A549 (cell line): ENCODE measurements around the gene NGF. TPM values are rescaled to one million over a fixed set of nuclear protein-coding genes. Genes with fewer than 3 reads are reported as not detected.

ENCODE experiments used
- ATAC-seq, 2 experiments: fragments of 200-7000 bp in 1 of 2; fragments of >200 bp in 1 of 2; cut with Nextera tagmentation in 1 of 2; cut with Tn5 transposase in 1 of 2; 3 replicates each; pipeline versions ENCODE4 v1.8.0 to v1.9.1; 2018 to 2020; ENCODE audit warnings: mild to moderate bottlenecking in 1 of 2, moderate library complexity in 1 of 2
- CTCF ChIA-PET: fragments of 300-600 bp; sonication (Branson Sonifier 250); formaldehyde crosslinking; extraction: SDS; loops from one replicate; lab custom pipeline; 2021; ENCODE audit warnings: antibody characterized with exemption, inconsistent platforms; lab: Yijun Ruan, JAX
- POLR2A ChIA-PET: fragments of 350-600 bp; formaldehyde crosslinking; extraction: SDS; loops from one replicate; lab custom pipeline; 2021; ENCODE audit warnings: antibody characterized with exemption, inconsistent platforms; lab: Yijun Ruan, JAX
- DNase-seq, 2 experiments: peaks; one replicate each; pipeline versions ENCODE4 v3.0.0 to v3.0.0-alpha.2; 2011 to 2016; ENCODE audit warnings: low read depth in 1 of 2, low spot score in 1 of 2
- FAIRE-seq: peaks from 2 replicates; lab custom pipeline; 2011; peaks lifted over from hg19 to GRCh38; lab: Jason Lieb, UNC
- H3K27ac ChIP-seq, 2 experiments: fragments of >200 bp; sonication (Bioruptor Twin); formaldehyde crosslinking; 3 replicates each; pipeline ENCODE4 v1.5.1; 2016 to 2017
- H3K4me1 ChIP-seq: fragments of >200 bp; sonication (Bioruptor Twin); formaldehyde crosslinking; 3 replicates; pipeline ENCODE4 v1.6.1; 2016
- H3K4me2 ChIP-seq: fragments of >200 bp; sonication (Bioruptor Twin); formaldehyde crosslinking; 3 replicates; pipeline ENCODE4 v1.6.1; 2016
- H3K4me3 ChIP-seq: fragments of >200 bp; sonication (Bioruptor Twin); formaldehyde crosslinking; 3 replicates; pipeline ENCODE4 v1.5.1; 2016
- H3K9me3 ChIP-seq: fragments of >200 bp; sonication (Bioruptor Twin); formaldehyde crosslinking; 3 replicates; pipeline ENCODE4 v1.6.1; 2016
- CBX8 ChIP-seq: fragments of 200-600 bp; sonication (generic); IDR thresholded peaks from 2 replicates; pipeline ENCODE4 v1.6.1; 2016
- CEBPB ChIP-seq, 2 experiments: fragments of >200 bp in 1 of 2; sonication (Bioruptor Twin) in 1 of 2; formaldehyde crosslinking in 1 of 2; IDR thresholded peaks; 2 replicates each; pipeline ENCODE4 v1.6.1; 2012 to 2016
- CHD2 ChIP-seq: fragments of 150-350 bp; IDR thresholded peaks from 2 replicates; pipeline ENCODE4 v1.6.1; 2014; ENCODE audit warnings: low read length; ENCODE audit not compliant: partially characterized antibody
- FOSB ChIP-seq: fragments of 250-450 bp; sonication (Bioruptor Pico); IDR thresholded peaks from 2 replicates; pipeline ENCODE4 v1.5.0; 2020; ENCODE audit warnings: mild to moderate bottlenecking, moderate library complexity
- FOSL2 ChIP-seq, 2 experiments: fragments of 450-650 bp in 1 of 2; fragments of >200 bp in 1 of 2; sonication (Bioruptor Twin) in 1 of 2; formaldehyde crosslinking; IDR thresholded peaks; 2 replicates each; pipeline versions ENCODE4 v1.5.0 to v1.6.1; 2016 to 2020; ENCODE audit warnings: mild to moderate bottlenecking in 1 of 2, moderate library complexity in 1 of 2
- GATA3 ChIP-seq: IDR thresholded peaks from 2 replicates; pipeline ENCODE4 v1.6.1; 2012; ENCODE audit warnings: borderline replicate concordance
- HOXB5 ChIP-seq: fragments of 250-450 bp; sonication (Bioruptor Pico); IDR thresholded peaks from 2 replicates; pipeline ENCODE4 v1.5.0; 2020; ENCODE audit warnings: mild to moderate bottlenecking, moderate library complexity
- KDM1A ChIP-seq: fragments of 200-600 bp; sonication (generic); IDR thresholded peaks from 2 replicates; pipeline ENCODE4 v1.6.1; 2016; ENCODE audit warnings: low read depth, mild to moderate bottlenecking
- MAFK ChIP-seq: fragments of 450-650 bp; IDR thresholded peaks from 2 replicates; pipeline ENCODE4 v1.6.1; 2014; ENCODE audit not compliant: partially characterized antibody
- PBX3 ChIP-seq: IDR thresholded peaks from 2 replicates; pipeline ENCODE4 v1.6.1; 2012
- PHF8 ChIP-seq: fragments of 200-600 bp; sonication (generic); IDR thresholded peaks from 2 replicates; pipeline ENCODE4 v1.6.1; 2016; ENCODE audit warnings: low read depth, mild to moderate bottlenecking, antibody characterized with exemption, moderate library complexity, borderline replicate concordance
- POLR2A ChIP-seq: IDR thresholded peaks from 2 replicates; pipeline ENCODE4 v1.6.1; 2012; ENCODE audit warnings: mild to moderate bottlenecking, low read length
- REST ChIP-seq: fragments of 200-600 bp; sonication (generic); IDR thresholded peaks from 2 replicates; pipeline ENCODE4 v1.6.1; 2016; ENCODE audit warnings: antibody characterized with exemption, mild to moderate bottlenecking, moderate library complexity
- RNF2 ChIP-seq: fragments of 200-600 bp; sonication (generic); IDR thresholded peaks from 2 replicates; pipeline ENCODE4 v1.6.1; 2016; ENCODE audit warnings: low read depth, mild to moderate bottlenecking, antibody characterized with exemption, moderate library complexity, borderline replicate concordance
- TFCP2L1 ChIP-seq: fragments of 250-450 bp; sonication (Bioruptor Pico); IDR thresholded peaks from 2 replicates; pipeline ENCODE4 v1.5.0; 2021; ENCODE audit warnings: mild to moderate bottlenecking
- ZC3H11A ChIP-seq: fragments of 450-650 bp; IDR thresholded peaks from 2 replicates; pipeline ENCODE4 v1.6.1; 2014; ENCODE audit warnings: antibody characterized with exemption, mild to moderate bottlenecking
- WGBS: methylation state at CpG from one replicate; pipeline ENCODE4 v1.1.6; 2017; ENCODE audit errors: missing lambda C conversion rate; 5-methylcytosine and 5-hydroxymethylcytosine counted together
- polyA plus RNA-seq, 4 experiments: library from polyadenylated mRNA; depleted of rRNA in 3 of 4; stranded (reverse); fragments of >200 nt; fragmentation: RNase III in 1 of 4; extraction: RNeasy Plus Mini Kit Qiagen cat#74134 plus additional on column Dnase treatment in 1 of 4; gene quantifications; 2 replicates in 3 of 4; 3 replicates in 1 of 4; pipeline ENCODE4 v1.2.3, GENCODE V29; 2011 to 2017

Gene NGF
- polyA plus RNA-seq, 2 of the 4 experiments (the other 2 are of a cell fraction), result 0.71 to 1.6 TPM

- peaks cover 43% of the 10 kb centered on the region for H3K4me1 ChIP-seq
- POLR2A ChIA-PET, result no interaction called here
- peak; percentile 69 to 87 for ATAC-seq
These were observed 17.7 kb downstream of the NGF start for GRCh38 chr1:115320377-115320776.

GRCh38 chr1:115319706-115320105 lies 18.3 kb downstream of the NGF start:
- WGBS, result 21% methylated on average over 4 of the region's 5 CpGs
- H3K4me2 ChIP-seq, result no peak overlapping the region
- FAIRE-seq, result no peak
- no peak for DNase-seq
- H3K4me1 ChIP-seq, result peaks cover 45% of the 10 kb centered on the region
- no peak for TF ChIP-seq MAFK
- TF ChIP-seq KDM1A, result no peak
- TF ChIP-seq REST, result no peak
- TF ChIP-seq TFCP2L1 (CRISPR knock-in tag), result no peak
- TF ChIP-seq PHF8, result no peak
- no peak for TF ChIP-seq ZC3H11A
- TF ChIP-seq RNF2, result no peak
- no peak for TF ChIP-seq POLR2A
- TF ChIP-seq HOXB5 (CRISPR knock-in tag), result no peak
- no peak for TF ChIP-seq CBX8
- TF ChIP-seq, all 56 proteins: peak for 0
- H3K9me3 ChIP-seq, result no peaks in the 10 kb centered on the region
- ChIA-PET CTCF (no interaction called here), POLR2A (no interaction called here)
- 0 out of 6 replicates have a peak overlapping the region, but pooled peaks of 1 of the 2 experiments have one; percentile 43 for H3K27ac ChIP-seq
- ATAC-seq, result no peak
- H3K4me3 ChIP-seq, result no peak overlapping the region

More at GRCh38 chr1:115320377-115320776, 17.7 kb downstream of the NGF start:
- CTCF ChIA-PET, result no interaction called here
- H3K9me3 ChIP-seq, result no peaks in the 10 kb centered on the region
- 42% methylated on average over 6 of the region's 6 CpGs for WGBS
- FAIRE-seq (no peak), DNase-seq (peak; percentile 15 to 26)
- peak overlapping the region in 1 of 2 experiments; percentile 57; a peak in 3 of 6 replicates for H3K27ac ChIP-seq
- peak; percentile 63 to 83; a peak in 3 of 4 replicates for TF ChIP-seq CEBPB (IDR thresholded peaks at IDR 0.05)
- TF ChIP-seq KDM1A, result no peak
- TF ChIP-seq PBX3, result no peak
- TF ChIP-seq FOSL2 (IDR thresholded peaks at IDR 0.05), result no peak
- peak; percentile 49 for TF ChIP-seq FOSL2 (CRISPR knock-in tag; IDR thresholded peaks at IDR 0.05)
- TF ChIP-seq FOSB (CRISPR knock-in tag), result no peak
- TF ChIP-seq, all 56 proteins: peak for 2
- Histone ChIP-seq H3K4me2 (0 out of 3 replicates have a peak overlapping the region, but pooled peaks have one; percentile 11), H3K4me3 (no peak overlapping the region)

- no peak for FAIRE-seq
- H3K27ac ChIP-seq, result no peak overlapping the region
- DNase-seq, result no peak
- no peak for ATAC-seq
- TF ChIP-seq GATA3 (peak; percentile 45; the same call in 1 of the 2 replicates), CHD2 (no peak)
- peaks cover 32% of the 10 kb centered on the region for H3K4me1 ChIP-seq
- 0 out of 3 replicates have a peak overlapping the region, but pooled peaks have one; percentile 26 for H3K4me2 ChIP-seq
- H3K4me3 ChIP-seq, result no peak overlapping the region
- H3K9me3 ChIP-seq, result no peaks in the 10 kb centered on the region
- ChIA-PET POLR2A (no interaction called here), CTCF (no interaction called here)
- WGBS, result 51% methylated on average over 11 of the region's 11 CpGs
These were observed 20.7 kb downstream of the NGF start for GRCh38 chr1:115317101-115318012.
